Cerebellar cortex (tissue), 1 donor: ENCODE results near the gene CEP131.

Experiments used
- DNase-seq: peaks from one replicate; pipeline ENCODE4 v3.0.0-alpha.2; 2015; ENCODE audit warnings: low spot score

Gene CEP131

DNA sequence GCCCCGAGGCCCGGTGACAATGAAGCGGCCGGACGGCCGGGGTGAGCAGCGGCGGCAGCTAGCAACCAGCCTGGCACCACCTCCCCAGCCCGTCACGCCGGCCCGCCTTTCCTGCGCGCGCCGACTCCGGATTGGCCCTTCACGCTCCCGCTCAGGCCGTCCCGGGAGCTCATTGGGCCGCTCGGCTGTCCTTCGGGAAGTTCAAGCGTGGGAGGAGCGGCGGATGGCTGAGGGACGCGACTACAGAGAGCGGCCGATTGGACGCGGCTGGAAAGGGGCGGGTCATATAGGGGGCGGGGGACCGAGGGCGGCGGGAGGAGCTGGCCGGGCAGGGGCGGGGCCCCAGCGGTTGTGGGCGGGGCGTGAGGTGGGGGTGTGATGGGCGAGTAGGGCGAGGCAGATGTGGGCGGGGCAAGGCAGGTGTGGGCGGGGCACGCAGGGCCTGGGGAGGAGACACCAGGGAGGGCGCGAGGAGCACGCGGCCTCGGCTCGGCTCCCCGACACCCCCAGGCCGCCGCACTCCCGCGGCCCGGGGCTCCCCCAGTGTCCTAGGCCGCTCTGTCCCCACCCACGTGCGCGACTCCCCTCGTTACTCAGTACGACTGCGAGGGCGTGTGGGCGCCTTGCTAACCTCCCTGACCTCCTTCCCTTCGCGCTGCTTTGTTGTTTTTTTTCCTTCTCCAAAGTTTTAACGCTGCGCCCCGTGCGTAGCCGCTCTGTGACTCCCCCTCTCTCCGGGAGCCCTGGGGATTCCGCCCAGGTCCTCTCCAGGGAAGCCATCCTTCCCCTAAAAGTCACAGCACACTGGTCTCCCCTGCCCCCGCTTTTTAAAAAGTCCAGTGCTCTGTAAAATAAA is at the start of gene CEP131:
TSS of gene CEP131 (minus strand) at position 60 of the 856 bp plus-strand sequence. CDS start 2,909 bp downstream, outside the sequence.
- peak; percentile 98 for DNase-seq

DNA sequence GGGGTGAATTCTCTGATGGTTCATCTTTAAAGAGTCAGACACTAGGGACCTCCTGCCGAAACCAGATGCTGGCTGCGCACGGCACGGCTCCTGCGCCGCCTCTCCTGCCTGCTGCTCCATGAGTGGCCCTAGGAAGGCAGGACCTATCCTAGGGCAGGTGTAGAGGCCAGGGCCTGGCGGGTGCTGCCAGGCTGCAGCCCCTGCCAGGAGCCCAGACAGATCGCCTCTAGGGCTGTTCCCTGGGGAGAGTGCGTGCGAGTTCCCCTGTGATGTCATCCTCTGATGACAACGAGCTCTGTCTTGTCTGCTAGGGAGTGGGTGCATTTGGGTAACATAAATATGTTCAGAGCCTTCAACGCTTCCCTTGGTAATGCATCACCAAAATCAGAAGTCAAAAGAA is 48.5 kb upstream of the CEP131 start:
- DNase-seq: no peak

DNA sequence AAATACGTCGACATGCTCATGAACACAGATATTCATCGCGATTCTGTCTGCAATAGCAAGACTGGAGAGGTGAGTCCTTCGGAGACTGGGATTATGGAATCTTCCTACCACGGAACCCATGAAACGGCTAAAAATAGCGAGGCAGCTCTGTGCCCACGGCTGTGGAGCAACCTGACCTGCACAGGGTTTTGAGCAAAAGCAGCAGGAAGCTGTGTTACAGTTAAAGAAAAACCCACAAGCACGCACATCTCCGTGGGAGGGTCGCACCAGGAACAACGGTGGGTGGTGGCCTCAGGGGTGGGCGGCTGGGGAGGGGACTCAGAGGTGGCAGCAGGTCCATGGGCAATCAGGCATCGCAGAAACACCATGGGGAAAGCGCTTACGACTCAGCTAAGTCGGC is 47.5 kb upstream of the CEP131 start:
- no peak for DNase-seq

DNA sequence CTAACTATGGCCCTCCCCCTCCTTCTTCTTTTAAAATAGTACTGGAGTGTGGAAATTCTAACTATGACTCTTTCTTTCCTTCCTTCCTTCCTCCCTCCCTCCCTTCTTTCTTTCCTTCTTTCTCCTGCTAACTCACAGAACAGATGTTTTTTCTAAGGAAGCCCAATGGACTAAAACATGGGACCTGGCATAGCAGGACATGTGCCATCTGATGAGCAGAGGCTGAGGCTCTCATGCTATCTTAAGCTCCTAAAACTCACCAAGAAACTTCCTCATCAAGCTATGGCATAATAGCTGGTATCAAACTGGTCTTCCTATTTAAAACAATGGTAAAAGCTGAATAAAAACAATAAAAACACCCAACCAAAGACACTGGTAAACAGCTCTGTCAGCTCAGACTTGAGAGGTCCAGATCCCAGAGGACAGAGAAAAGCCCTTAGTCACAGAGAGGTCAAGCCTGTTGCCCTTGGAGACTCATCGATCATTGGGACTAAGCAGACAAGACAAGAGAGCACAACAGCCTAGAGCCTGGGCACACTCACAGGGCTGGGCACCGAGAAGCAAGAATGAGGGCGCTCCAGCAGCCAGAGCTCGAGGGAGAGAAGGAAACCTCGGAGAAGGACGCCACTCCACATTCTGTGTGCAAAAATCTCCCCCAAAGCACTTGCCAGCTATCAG is 44.8 kb upstream of the CEP131 start:
- DNase-seq: no peak

DNA sequence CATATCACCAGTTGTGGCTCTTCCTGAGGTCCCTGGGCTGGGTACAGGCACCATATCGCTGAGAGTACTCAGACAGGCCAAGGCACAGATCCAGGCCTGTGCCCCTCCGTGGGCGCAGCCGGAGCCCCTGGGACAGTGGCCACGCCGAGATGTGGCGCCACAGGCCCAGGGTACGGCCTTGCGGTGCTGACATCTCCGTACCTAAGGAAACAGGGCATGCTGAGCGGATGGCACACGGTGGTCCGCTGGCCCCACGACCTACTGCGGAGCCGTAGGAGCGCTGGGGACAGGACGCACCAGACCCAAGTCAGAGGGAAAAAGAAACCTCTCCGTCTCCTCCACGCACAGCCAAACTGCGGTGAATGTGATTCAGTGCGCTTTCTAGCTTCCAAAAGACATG is 42.8 kb upstream of the CEP131 start:
- DNase-seq: no peak

DNA sequence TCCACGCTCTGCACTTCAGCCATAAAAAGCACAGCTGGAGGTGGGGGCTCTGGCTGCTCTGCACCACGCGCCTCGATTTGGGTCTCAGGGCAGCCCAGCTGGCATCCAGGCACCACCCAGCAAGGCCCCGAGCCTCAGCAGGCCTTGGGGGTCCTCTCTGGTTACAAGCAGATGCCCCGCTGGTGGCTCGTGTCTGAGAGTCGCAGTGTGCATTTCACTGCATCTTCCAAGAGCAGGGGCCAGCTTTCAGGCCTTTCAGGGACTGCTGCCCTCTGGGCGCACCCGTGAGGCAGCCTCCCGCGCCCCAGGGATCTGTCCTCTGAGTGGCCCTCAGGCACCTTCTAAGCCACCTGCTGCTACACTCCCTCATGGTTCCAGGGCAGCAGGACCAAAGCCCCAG is 41.9 kb upstream of the CEP131 start:
- no peak for DNase-seq

DNA sequence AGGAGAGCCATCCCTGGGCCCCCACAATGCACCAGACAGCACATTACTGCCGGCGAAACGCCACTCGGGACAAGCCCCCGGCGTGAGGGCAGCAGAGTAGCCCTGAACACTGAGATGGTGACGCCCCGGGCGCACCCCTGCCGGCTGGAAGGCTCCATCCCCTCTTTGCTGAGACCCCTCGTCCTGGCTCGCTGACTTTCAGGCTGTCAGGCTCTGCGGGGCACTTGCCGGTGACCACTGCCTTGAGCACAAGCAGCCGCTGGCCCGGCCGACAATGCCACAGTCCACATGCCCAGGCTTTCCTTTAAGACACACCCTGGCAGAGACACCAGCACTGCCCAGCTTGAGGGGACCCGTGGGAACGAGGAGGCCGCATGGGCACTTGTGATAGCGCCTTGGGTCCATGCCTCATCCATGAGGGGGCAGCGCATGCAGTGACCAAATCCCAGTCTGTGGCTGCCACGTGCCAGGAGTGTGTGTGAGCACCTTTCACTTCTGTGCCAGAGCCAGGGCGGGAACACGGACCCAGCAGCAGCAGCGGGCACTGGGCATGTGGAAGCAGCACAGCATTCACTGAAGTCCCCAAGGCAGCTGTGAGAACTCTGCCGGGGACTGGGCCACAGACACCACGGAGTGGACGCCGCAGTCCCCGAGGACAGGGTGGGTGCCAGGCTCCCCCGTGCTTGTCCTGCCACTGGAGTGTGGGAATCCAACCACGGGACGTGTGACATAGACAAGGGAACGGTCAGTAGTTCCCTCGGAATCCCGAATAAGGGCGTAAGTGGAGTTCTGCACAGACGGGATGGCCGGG is 40.8 kb upstream of the CEP131 start:
- DNase-seq: no peak

DNA sequence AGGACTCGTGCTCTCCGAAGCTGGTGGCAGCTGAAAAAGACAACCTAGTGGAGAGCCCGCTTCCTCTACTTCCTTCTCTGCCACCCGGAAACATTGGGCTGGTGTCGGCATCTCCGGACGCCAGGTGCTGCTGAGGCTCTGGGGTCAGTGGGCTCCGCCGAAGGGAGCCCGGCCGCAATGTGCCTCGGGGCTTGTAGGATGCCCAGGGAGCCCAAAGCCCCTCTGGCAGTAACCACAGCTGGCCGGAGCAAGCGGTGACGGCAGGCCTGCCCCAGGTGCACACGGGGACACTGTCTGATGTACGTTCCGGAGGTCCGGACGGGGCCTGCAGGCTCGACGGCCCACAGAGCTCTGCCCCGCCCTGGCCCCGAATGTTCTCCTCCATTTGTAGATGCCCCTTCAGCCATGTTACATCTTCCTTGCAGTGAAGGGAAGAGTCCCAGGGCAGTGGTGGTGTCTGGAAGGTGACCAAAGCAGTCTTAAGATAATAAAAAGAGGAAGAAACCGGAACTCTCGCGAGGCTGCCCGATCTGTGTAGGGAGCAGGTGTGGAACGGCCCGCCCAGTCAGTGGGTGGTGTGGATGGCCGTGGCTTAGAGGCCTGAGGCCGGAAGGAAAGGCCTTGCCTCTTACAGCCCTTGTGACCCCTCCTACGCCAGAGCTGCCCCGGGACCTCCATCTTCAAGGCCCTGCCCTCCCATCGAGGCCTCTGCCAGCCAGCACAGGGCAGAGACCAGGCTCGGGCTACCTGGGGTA is 39.0 kb upstream of the CEP131 start:
- DNase-seq: no peak

DNA sequence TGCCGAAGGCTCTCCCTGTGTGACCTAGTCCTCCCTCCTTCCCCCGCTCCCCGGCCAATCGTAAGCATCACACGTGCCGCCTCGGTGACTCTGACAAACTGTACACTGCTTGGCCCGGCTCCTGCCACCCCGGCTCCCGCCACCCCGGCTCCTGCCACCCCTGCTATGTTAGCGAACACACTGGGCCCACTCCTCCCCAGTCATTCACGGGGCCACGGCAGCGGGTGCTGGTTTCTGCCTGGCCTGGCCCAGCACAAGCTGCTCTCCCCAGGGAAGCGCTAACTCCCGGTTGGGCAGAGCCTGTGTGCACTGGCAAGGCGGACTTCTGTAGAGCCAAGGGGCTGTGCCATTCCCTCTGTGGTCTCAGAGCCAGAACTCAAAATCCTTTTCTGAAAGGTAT is 38.3 kb upstream of the CEP131 start:
- no peak for DNase-seq

DNA sequence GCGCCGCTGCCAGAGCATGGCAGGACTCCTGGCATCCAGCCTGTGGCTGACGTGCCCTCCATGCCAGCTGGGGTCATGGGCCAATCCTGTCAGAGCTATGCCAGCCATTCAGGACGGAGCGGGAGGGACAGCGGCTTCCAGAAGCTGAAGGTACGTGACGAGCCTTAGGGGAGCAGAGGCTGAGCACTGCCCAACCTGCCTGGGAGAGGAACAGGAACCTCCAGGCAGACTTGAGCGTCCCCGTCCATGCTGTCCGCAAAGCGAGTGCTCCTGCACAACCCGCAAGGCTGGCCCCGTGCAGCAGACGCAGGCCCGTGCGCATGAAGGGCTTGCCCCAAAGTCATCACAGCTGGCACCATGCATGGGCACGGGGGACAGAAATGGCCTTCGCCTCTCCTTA is 37.9 kb upstream of the CEP131 start:
- DNase-seq: no peak

DNA sequence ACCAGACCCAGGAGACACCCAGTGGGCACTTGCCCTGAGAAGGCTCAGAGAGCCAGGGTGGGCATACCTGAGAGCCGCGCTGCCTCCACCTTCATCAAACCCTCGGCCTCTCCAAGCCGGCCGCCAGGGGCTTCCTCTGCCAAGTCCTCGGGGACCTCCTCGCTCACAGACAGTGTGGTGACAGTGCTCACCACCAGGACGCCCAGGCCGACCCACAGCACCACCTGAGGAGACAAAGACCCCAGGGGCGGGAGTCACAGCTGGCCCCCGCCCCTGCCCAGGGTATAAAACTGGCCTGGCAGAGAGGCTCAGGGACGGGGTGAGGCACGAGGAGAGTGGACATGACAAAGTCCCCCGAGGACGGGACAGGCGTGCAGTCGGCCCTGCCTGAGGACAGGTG is 37.4 kb upstream of the CEP131 start:
- DNase-seq: no peak

DNA sequence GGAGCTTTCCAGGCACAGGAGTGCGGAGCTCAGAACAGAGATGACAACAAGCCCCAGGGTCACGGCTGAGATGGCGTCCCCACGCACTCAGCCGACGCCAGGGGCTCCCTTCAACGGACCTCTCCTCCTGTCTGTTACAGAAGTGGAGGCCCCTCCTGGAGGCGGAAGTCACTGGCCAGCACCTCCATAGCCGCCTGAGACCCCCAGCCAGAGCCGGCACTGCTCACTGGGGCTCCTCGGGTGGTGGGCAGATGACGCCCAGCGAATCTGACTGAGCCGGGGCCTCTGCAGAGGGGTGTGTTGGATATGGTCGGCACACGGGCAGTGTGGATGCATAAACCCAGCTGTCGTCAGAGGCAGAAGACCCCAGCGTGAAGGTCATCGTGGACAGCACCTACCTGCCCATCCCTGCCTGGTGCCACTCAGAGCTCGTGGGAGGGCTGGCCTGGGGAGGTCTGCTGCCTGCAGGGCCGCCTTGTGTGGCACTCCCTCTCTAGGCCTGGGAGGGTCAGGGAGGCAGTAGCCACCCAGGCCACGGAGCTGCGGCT is 36.4 kb upstream of the CEP131 start:
- no peak for DNase-seq

DNA sequence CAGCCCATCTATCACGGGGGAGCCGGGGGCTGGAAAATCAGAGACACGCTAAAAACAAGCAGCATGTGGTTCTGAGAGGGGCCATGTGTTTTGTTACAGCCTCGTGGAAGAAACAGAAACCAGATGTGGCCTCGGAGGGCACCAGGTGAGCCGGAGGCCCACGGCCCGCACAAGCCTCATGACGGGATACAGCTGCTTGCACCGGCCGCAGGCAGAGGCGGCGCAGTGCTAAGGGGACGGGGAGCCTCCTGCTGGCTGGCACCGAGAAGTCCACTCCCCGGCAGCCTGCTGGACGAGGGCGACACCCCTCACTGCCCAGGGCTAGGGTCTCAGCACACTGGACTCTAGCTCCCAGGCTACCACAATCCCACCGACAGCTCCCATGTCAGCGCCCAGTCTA is 35.5 kb upstream of the CEP131 start:
- no peak for DNase-seq

DNA sequence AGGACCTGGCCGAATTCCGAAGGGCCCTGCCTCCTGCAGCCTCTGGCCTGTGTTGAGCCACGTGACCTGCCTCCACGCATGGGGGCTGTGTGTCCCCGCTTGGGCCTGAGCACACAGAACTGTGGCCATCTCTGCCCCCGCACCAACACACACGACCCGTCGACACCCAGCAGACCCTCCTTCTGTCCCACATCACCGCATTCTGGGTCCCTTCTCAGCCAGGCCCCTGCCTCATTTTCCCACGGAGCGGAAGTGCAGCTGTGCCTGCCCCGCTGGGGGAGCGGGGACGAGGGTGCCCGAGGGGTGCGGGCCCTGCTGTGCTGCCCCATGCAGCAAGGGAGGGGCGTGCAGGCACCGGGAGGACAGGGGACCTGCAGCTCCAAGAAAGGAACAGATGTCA is 34.8 kb upstream of the CEP131 start:
- no peak for DNase-seq

DNA sequence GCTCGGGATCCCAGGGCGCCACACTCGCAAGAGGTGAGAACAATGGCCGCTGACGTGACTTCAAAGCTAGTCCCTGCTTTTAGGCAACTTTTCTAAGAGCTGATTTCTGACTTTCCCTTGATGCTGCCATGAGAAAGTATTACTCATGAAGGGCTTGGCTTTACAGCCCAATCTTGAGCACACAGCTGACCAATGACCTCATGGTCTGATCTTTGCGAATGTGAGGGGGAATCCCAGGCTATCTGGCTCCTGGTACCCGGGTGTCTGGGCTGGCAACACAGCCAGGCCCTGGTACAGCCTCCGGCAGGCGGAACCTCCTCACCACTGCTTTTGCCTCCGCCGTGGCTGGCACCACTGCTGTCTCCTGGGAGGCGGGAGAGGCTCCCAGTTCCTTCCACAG is 33.9 kb upstream of the CEP131 start:
- DNase-seq: no peak

DNA sequence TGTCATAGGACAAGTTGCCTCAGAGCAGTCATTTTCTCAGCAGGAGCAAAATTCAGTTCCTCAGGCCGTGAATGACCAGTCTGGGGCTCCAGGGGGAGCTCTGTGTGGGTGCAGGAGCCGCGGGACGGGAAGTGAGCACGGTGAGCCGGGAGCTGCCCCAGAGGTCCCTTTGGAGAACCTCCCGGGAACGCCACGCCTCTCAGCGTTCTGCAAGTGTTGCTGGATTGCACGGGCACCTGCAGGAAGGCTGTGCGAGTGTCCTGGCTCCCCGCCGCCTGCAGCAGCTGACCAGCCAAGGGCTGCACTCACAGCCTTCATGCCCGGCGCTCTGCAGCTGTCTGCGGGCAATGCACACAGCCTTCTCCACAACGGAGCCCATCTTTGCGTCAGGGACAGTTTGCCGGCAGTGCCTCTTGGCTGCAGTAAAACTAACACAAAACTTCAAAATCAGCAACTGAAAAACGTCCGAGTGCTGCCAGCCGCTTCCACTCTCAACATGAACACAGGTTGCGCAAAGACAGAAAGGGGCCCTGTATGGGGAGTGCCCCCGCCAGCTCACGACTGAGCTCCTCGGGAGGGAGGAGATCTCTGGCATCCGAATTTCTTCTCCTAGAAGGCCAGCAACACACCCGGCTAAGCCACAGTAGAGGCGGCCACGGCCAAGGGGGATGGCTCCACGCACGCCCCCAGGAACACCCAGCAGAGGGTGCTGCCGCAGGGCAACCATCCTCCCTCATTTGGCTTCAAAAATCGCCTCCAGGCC is 32.4 kb upstream of the CEP131 start:
- peak; percentile 52 for DNase-seq

DNA sequence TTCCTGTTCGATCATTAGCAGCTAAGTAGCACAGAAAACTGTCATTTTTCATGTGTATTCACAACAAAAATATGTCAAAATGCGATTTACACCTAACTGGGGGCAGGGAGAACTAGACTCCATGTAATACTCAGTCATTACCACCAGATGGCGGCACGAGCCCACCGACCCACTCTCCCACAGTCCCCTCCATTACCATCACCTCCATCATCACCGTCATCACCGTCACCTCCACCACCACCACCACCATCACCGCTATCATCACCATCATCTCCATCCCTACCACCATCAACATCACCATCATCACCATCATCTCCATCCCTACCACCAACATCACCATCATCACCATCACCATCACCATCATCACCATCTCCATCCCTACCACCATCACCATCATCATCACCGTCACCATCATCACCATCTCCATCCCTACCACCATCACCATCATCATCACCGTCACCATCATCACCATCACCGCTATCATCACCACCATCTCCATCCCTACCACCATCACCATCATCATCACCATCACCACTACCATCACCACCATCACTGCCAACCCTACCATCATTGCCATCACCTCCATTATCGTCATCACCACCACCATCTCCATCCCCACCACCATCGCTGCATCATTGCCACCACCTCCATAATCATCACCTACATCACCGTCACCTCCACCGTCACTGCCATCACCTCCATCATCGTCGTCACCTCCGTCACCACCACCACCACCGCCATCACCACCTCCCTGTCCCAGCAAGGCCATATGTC is 30.8 kb upstream of the CEP131 start:
- peak; percentile 71 for DNase-seq

DNA sequence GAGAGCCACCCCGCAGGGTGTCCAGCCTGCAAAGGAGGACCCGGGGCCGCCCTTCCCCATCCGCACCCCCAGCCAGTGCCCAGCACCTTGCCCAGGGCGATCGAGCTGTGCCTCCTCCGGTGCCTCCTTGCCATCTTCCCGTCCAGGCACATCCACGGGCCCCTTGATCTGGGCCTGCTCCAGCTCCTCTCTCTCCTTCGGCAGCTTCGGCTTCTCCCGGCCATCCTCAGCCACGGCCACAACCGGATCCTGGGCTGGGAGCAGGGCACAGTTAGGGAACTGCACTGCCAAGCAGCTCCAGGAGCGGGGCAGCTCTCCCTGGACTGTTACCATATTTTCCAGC is 30.2 kb upstream of the CEP131 start:
- no peak for DNase-seq

DNA sequence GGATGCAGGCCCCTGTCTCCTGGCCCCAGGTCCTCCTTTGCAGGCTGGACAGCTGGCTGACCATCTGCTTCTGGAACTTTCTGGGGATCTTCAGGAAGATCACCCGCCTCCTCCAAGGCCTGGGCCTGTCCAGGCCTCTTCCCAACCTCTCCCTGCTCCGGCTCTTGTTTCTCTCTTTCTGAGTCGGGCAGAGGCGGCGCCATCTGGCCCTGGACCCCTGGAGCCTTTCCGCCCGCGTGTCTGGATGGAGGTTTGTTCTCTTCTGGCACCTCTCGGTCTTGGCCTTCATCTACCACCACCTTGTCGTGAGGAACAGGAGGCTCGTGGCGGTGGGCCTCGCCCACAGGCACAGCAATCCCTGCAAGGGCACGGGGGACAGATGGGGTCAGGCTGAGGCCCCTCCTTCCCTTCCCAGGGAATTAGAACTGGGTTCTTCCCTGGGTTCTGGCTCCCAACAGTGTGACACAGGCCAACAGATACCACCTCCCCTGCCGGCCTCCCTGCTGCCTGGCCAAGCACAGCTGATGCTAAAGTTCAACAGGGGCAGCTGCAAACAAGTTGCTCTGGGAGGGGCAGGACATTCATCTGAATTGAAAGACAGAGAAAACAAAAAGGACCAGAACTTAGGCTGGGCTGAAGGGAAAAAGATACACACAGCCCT is 29.7 kb upstream of the CEP131 start:
- DNase-seq: peak; percentile 51
